Pancreas (tissue), 10 donors: ENCODE measurements around the gene WBP1. TPM values are rescaled to one million over a fixed set of nuclear protein-coding genes. Genes with fewer than 3 reads are reported as not detected.

Experiments
- ATAC-seq, 4 donors: fragments of 200-7000 bp; cut with Tn5 transposase; one replicate each; pipeline versions ENCODE4 v1.8.0 to v1.9.1; 2020; ENCODE audit warnings: mild to moderate bottlenecking in 4 of 4, moderate library complexity in 4 of 4
- DNase-seq, 6 donors: peaks; one replicate each; pipeline ENCODE4 v3.0.0-alpha.2; 2020
- FAIRE-seq: peaks from 2 replicates; lab custom pipeline; 2012; peaks lifted over from hg19 to GRCh38; lab: Jason Lieb, UNC
- H3K27ac ChIP-seq, 4 donors: fragments of 200-600 bp; sonication (generic); 1 replicate in 3 of 4; 2 replicates in 1 of 4; pipeline versions ENCODE4 v1.5.0 to v1.8.0; 2020
- H3K27me3 ChIP-seq, 4 donors: fragments of 200-600 bp; one replicate each; pipeline ENCODE4 v1.8.0; 2021
- H3K36me3 ChIP-seq, 3 donors: fragments of 200-600 bp; sonication (generic) in 1 of 3; one replicate each; pipeline versions ENCODE4 v1.5.0 to v1.8.0; 2020 to 2021
- H3K4me1 ChIP-seq, 3 donors: fragments of 200-600 bp; one replicate each; pipeline ENCODE4 v1.8.0; 2021
- H3K4me3 ChIP-seq, 4 donors: fragments of 200-600 bp; sonication (generic) in 2 of 4; one replicate each; pipeline versions ENCODE4 v1.5.0 to v1.8.0; 2020 to 2021
- H3K9me3 ChIP-seq, 4 donors: fragments of 200-600 bp; one replicate each; pipeline ENCODE4 v1.8.0; 2021
- WGBS, 2 donors: extraction: QIAGEN DNeasy Blood & Tissue Kit; methylation state at CpG; one replicate each; pipeline ENCODE4 v1.1.7; 2013; 5-methylcytosine and 5-hydroxymethylcytosine counted together
- intact Hi-C, 3 donors: fragments of 100-400 bp; cut with DNase I; formaldehyde crosslinking; loops; one replicate each; pipeline versions ENCODE4 v1.11.1 to v1.14.2; 2022
- polyA plus RNA-seq, 2 donors: library from polyadenylated mRNA; stranded (reverse); fragments of 200-250 nt; gene quantifications; one replicate each; pipeline ENCODE4 v1.2.3, GENCODE V29; 2013
- total RNA-seq, 6 donors: library from RNA; stranded (reverse); fragmentation: NEBNext Ultra II Directional in 4 of 6; extraction: Animal tissue kit (Norgen Biotek cat#: 25700) in 4 of 6; gene quantifications; one replicate each; pipeline versions ENCODE4 v1.2.1 to v1.2.4, GENCODE V29; 2021 to 2023
- TF ChIP-seq, protein P1 (sequence below), 4 donors: fragments of 200-600 bp; sonication (generic) in 3 of 4; IDR thresholded peaks; one replicate each; pipeline versions ENCODE4 v1.5.0 to v1.8.0; 2021; ENCODE audit warnings: antibody characterized with exemption in 4 of 4
- donor health status: healthy with polysubstance abuse.
- donor health status: DM: no; HTN: no; CAD: no; lungs with moderate emphysema.
- donor health status: DM: no; HTN: no; CAD: no.
- donor health status: control.
- donor health status: control.
- donor health status: Bipolar disorder and iron deficiency.
- donor health status: DM: yes; HTN: yes; CAD: no.
- donor health status: DM: no; HTN: no; CAD: no.
- donor health status: DM: no; HTN: no; CAD: no.
- donor health status: DM: yes; HTN: yes; CAD: no.

WBP1 gene
- total and polyA plus RNA-seq, 8 donors: 29.1 to 149 (median 44.7) TPM

DNA sequence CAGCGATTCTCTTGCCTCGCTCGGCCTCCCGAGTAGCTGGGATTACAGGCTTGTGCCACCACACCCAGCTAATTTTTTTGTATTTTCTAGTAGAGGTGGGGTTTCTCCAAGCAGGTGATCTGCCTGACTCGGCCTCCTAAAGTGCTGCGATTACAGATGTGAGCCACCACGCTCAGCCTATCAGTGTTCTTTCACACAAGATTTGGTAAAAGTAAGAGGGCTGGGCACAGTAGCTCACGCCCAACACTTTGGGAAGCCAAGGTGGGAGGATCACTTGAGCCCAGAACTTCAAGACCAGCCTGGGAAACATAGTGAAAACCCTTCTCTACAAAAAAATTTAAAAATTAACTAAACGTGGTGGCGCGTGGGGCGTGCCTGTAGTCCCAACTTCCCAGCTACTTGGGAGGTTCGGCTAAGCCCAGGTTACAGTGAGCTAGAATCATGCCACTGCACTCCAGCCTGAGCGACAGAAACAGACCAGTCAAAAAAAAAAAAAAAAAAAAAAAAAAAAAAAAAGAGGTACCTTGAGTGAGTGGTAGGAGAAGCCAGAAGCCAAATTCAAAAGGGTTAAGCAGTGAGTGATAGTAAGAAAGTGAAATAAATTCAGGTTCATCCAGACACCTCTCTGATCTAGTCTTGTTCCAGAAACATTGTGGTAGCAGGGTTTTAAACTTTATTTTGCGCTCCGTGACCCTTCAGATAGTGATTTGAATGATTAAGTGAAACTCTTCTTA, 13.3 kb downstream of the WBP1 start:
- FAIRE-seq (no peak), ATAC-seq (no peak), DNase-seq (no peak)
- peaks cover 0 to 4% (median 0%) of the 10 kb centered on the region in 3 donors for H3K36me3 ChIP-seq
- H3K9me3 ChIP-seq: no peaks in the 10 kb centered on the region
- peak overlapping the region; percentile 86 to 92 (median 87) for H3K27ac ChIP-seq
- H3K4me1 ChIP-seq: peaks cover 5 to 16% (median 7%) of the 10 kb centered on the region in 3 donors
- TF ChIP-seq, protein P1, sequence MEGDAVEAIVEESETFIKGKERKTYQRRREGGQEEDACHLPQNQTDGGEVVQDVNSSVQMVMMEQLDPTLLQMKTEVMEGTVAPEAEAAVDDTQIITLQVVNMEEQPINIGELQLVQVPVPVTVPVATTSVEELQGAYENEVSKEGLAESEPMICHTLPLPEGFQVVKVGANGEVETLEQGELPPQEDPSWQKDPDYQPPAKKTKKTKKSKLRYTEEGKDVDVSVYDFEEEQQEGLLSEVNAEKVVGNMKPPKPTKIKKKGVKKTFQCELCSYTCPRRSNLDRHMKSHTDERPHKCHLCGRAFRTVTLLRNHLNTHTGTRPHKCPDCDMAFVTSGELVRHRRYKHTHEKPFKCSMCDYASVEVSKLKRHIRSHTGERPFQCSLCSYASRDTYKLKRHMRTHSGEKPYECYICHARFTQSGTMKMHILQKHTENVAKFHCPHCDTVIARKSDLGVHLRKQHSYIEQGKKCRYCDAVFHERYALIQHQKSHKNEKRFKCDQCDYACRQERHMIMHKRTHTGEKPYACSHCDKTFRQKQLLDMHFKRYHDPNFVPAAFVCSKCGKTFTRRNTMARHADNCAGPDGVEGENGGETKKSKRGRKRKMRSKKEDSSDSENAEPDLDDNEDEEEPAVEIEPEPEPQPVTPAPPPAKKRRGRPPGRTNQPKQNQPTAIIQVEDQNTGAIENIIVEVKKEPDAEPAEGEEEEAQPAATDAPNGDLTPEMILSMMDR (IDR thresholded peaks at IDR 0.05): no peak
- intact Hi-C loops: no loop called here
- H3K4me3 ChIP-seq: peak overlapping the region; percentile 53 to 69 (median 62)
- H3K27me3 ChIP-seq: no peaks in the 10 kb centered on the region
- 42 to 48% methylated on average over 16 of the region's 16 CpGs for WGBS, 2 donors

DNA sequence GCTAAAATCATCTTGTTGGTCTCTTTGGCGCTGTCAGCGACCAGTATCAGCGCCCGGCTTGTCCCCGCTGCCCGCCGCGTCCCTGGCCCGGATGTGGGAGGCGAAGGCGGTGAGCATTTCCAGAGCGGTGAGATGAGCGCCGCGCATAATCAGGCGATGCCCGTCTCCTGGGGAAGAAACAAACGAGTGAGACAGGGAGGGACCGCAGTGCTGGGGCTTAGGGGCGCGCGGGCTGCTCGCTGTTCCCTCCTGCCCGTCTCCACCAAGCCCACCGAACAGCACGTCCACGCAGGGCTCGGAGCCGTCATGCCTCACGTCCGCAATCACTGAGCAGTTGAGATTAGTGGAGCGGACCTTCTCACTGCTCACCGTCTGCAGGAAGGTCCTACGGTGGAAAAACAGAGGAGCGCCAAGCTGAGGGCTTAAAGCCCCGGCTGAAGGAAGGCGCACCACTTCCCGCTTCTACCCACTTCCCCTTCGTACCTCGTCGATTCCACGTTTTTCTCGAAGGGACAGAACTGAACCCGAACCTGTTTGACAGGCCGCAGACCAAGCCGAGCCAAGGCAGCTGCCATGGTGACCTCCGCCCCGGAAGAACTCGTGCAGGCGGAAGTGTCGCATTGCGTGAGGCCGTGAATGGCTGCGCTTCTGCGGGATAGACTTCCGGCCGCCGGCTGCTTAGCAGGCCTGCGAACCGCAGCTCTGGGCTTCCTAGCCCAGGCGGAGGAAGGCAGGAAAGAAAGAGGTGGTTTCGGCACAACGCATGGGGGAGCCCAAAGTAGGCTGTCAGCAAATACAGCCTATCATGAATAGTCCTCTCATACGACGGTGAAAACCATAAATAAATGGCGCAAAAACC, 14.1 kb downstream of the WBP1 start, which contains the start of gene MRPL53:
Gene MRPL53 (minus strand): TSS at position 595 of the 859 bp plus-strand sequence. CDS start 20 bp downstream, at position 575.
- intact Hi-C loops: no loop called here
- FAIRE-seq: no peak
- H3K9me3 ChIP-seq: no peaks in the 10 kb centered on the region
- peaks cover 5 to 16% (median 7%) of the 10 kb centered on the region in 3 donors for H3K4me1 ChIP-seq
- peak; percentile 91 to 98 (median 94) for DNase-seq
- H3K27ac ChIP-seq: peak within 1 kb of the TSS; percentile 86 to 92 (median 87)
- ATAC-seq: peak; percentile 96 to 98 (median 96)
- H3K27me3 ChIP-seq: no peaks in the 10 kb centered on the region
- peak within 1 kb of the TSS; percentile 53 to 69 (median 62) for H3K4me3 ChIP-seq
- TF ChIP-seq, protein P1 (IDR thresholded peaks at IDR 0.05): no peak
- WGBS, 2 donors: 0 to 1% methylated on average over 66 of the region's 66 CpGs
- peaks cover 0 to 4% (median 0%) of the 10 kb centered on the region in 3 donors for H3K36me3 ChIP-seq

DNA sequence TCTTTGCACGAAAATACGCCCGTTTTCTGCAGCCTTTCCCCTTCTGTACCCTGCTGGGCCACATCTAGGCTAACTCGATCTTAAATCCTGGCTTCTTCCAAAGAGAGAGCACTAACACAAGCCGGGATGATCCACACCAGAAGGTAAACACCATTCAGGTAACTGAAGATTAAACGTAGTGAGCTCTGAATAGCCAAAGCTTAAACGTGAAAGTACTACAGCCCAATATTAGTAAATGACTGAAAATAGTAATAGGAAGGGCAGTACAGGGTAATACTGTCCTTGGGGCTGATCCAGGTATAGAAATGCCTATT, 14.7 kb downstream of the WBP1 start:
- Histone ChIP-seq H3K4me3 (peak overlapping the region; percentile 53 to 69 (median 62)), H3K27me3 (no peaks in the 10 kb centered on the region), H3K9me3 (no peaks in the 10 kb centered on the region), H3K27ac (peak overlapping the region; percentile 86 to 92 (median 87)), H3K36me3 (peaks cover 0 to 4% (median 0%) of the 10 kb centered on the region in 3 donors), H3K4me1 (peaks cover 5 to 16% (median 7%) of the 10 kb centered on the region in 3 donors)
- DNase-seq (no peak), FAIRE-seq (no peak), ATAC-seq (peak; percentile 7 to 19 (median 14))
- 2 to 3% methylated on average over 7 of the region's 7 CpGs for WGBS, 2 donors
- intact Hi-C loops: no loop called here
- TF ChIP-seq, protein P1 (IDR thresholded peaks at IDR 0.05): no peak

DNA sequence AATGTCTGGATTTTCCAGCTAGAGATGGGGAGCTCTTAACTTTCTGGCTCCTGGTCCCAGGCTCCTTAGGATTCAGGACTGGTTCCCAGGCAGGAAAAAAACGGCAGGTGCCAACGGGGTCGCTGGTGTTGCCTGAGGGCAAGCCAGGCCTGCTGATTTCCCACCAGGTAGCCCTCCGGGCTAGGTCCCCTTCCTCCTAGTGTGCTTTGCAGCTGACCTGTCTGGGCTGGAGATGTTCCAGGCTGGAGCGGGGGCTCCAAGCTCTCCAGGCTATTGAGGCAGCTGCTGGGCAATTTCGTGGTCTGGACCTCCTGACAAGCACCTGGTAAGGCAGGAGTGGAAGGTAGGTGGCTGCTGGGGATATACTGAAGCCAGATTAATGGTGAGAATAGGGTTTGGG, 16.2 kb downstream of the WBP1 start:
- intact Hi-C loops: no loop called here

More for the DNA sequence above, 16.2 kb downstream of the WBP1 start:
- Histone ChIP-seq H3K27me3 (no peaks in the 10 kb centered on the region), H3K36me3 (peaks cover 0 to 4% (median 0%) of the 10 kb centered on the region in 3 donors), H3K4me3 (no peak overlapping the region), H3K4me1 (peaks cover 5 to 16% (median 7%) of the 10 kb centered on the region in 3 donors), H3K27ac (no peak overlapping the region), H3K9me3 (no peaks in the 10 kb centered on the region)
- DNase-seq (no peak), FAIRE-seq (no peak), ATAC-seq (no peak)
- 90 to 97% methylated on average over 6 of the region's 6 CpGs for WGBS, 2 donors
- TF ChIP-seq, protein P1 (IDR thresholded peaks at IDR 0.05): no peak
